Activated CD8-positive, alpha-beta T cell treated with anti-CD3 and anti-CD28 coated beads for 36 hours (primary cell): ENCODE results near the gene ST13. TPM values are rescaled to one million over a fixed set of nuclear protein-coding genes. Genes with fewer than 3 reads are reported as not detected.
"Not testable (repeated sequence)": the region's sequence is repeated elsewhere in the genome, so short reads cannot be mapped to it uniquely, and the experiment has no call there.

ENCODE experiments used
- ATAC-seq: fragments of 200-7000 bp; cut with Tn5 transposase; one replicate; pipeline ENCODE4 v1.10.0; 2021; ENCODE audit warnings: mild to moderate bottlenecking, moderate library complexity
- CTCF ChIA-PET: fragments of 350-600 bp; sonication (Branson Sonifier 250); formaldehyde crosslinking; loops from one replicate; lab custom pipeline; 2021; ENCODE audit warnings: antibody characterized with exemption; lab: Charles Lee
- POLR2A ChIA-PET: fragments of 350-600 bp; sonication (Branson Sonifier 250); formaldehyde crosslinking; loops from one replicate; lab custom pipeline; 2021; ENCODE audit warnings: antibody characterized with exemption; lab: Charles Lee
- DNase-seq: peaks from one replicate; pipeline ENCODE4 v3.0.0-alpha.2; 2020
- H3K27ac Mint-ChIP-seq: one replicate; pipeline ENCODE4 v1.8.0; 2021; ENCODE audit warnings: mild to moderate bottlenecking, mixed read lengths
- H3K27me3 Mint-ChIP-seq: one replicate; pipeline ENCODE4 v1.8.0; 2021; ENCODE audit warnings: mixed read lengths
- H3K36me3 Mint-ChIP-seq: one replicate; pipeline ENCODE4 v1.8.0; 2021; ENCODE audit warnings: low read depth, mixed read lengths
- H3K4me1 Mint-ChIP-seq: one replicate; pipeline ENCODE4 v1.8.0; 2021; ENCODE audit warnings: low read depth, mixed read lengths
- H3K4me3 Mint-ChIP-seq: one replicate; pipeline ENCODE4 v1.8.0; 2021; ENCODE audit warnings: mild to moderate bottlenecking, moderate library complexity, mixed read lengths
- H3K9me3 Mint-ChIP-seq: one replicate; pipeline ENCODE4 v1.8.0; 2021; ENCODE audit warnings: mixed read lengths
- CTCF ChIP-seq: fragments of 200-600 bp; IDR thresholded peaks from one replicate; pipeline ENCODE4 v1.8.0; 2022; ENCODE audit warnings: antibody characterized with exemption, mild to moderate bottlenecking
- intact Hi-C: fragments of 100-400 bp; cut with micrococcal nuclease; formaldehyde crosslinking; loops from one replicate; pipeline ENCODE4 v1.10.0; 2022
- total RNA-seq, 2 experiments: library from RNA; stranded (reverse); gene quantifications; one replicate each; pipeline ENCODE4 v1.2.3, GENCODE V29; 2021

Gene ST13
- total RNA-seq, 2 experiments from 2014 or later, result 237 to 249 TPM

- CTCF ChIA-PET, result no interaction called here
- intact Hi-C loops, result no loop called here
Measured at GRCh38 chr22:40875111-40875510, 18.7 kb upstream of the ST13 start.

GRCh38 chr22:40874016-40874415 lies 17.6 kb upstream of the ST13 start:
- Mint-ChIP-seq H3K4me3 (no peak overlapping the region), H3K4me1 (no peaks in the 10 kb centered on the region), H3K27me3 (no peaks in the 10 kb centered on the region), H3K9me3 (no peaks in the 10 kb centered on the region), H3K36me3 (peaks cover 7% of the 10 kb centered on the region), H3K27ac (no peak overlapping the region)
- intact Hi-C loops, result no loop called here
- DNase-seq, result no peak
- ChIA-PET POLR2A (interaction anchor here (0.9 kb wide), 1 partner anchor 11 kb away, joined by 3 read pairs; no protein-coding TSS in a partner anchor), CTCF (interaction anchor here (0.7 to 1.5 kb wide), 2 partner anchors 25 to 42 kb away, joined by 3 to 7 read pairs; no protein-coding TSS in a partner anchor)
- ATAC-seq, result no peak
- no peak for TF ChIP-seq CTCF

More at GRCh38 chr22:40875111-40875510, 18.7 kb upstream of the ST13 start:
- POLR2A ChIA-PET, result no interaction called here
- H3K27me3 Mint-ChIP-seq, result no peaks in the 10 kb centered on the region
- ATAC-seq (no peak), DNase-seq (no peak)
- H3K36me3 Mint-ChIP-seq, result peaks cover 4% of the 10 kb centered on the region
- H3K9me3 Mint-ChIP-seq, result no peaks in the 10 kb centered on the region
- no peak overlapping the region for H3K4me3 Mint-ChIP-seq
- H3K27ac Mint-ChIP-seq, result no peak overlapping the region
- TF ChIP-seq CTCF, result no peak
- no peaks in the 10 kb centered on the region for H3K4me1 Mint-ChIP-seq

- POLR2A ChIA-PET, result interaction anchor here (0.8 to 1.0 kb wide), 2 partner anchors 9 to 32 kb away, joined by 3 to 5 read pairs; no protein-coding TSS in a partner anchor
- H3K36me3 Mint-ChIP-seq, DNase-seq, H3K27me3 Mint-ChIP-seq, H3K4me3 Mint-ChIP-seq, H3K9me3 Mint-ChIP-seq, ATAC-seq, H3K27ac Mint-ChIP-seq, intact Hi-C loops, H3K4me1 Mint-ChIP-seq: not testable (repeated sequence)
- CTCF ChIA-PET, result interaction anchor here (1.3 to 1.6 kb wide), 3 partner anchors 8 to 25 kb away, joined by 3 to 4 read pairs (median 4); no protein-coding TSS in a partner anchor
Measured at GRCh38 chr22:40868379-40868778, 11.9 kb upstream of the ST13 start.

- no peak for ATAC-seq
- ChIA-PET CTCF (interaction anchor here (1.0 to 1.7 kb wide), 7 partner anchors 10 to 179 kb away, joined by 3 to 7 read pairs (median 4); partner anchors contain the start of genes ST13 and XPNPEP3), POLR2A (interaction anchor here (1.0 to 1.4 kb wide), 3 partner anchors 10 to 30 kb away, joined by 3 to 5 read pairs (median 5); partner anchors contain the start of gene XPNPEP3)
- Mint-ChIP-seq H3K9me3 (no peaks in the 10 kb centered on the region), H3K4me1 (peaks cover 9% of the 10 kb centered on the region), H3K4me3 (no peak overlapping the region), H3K27me3 (no peaks in the 10 kb centered on the region), H3K36me3 (peaks cover 9% of the 10 kb centered on the region), H3K27ac (no peak overlapping the region)
- TF ChIP-seq CTCF, result no peak
- DNase-seq, result no peak
- intact Hi-C loops, result no loop called here
Measured at GRCh38 chr22:40867109-40867508, 10.7 kb upstream of the ST13 start.

- no peak overlapping the region for H3K27ac Mint-ChIP-seq
- H3K36me3 Mint-ChIP-seq, result peaks cover 14% of the 10 kb centered on the region
- no peaks in the 10 kb centered on the region for H3K9me3 Mint-ChIP-seq
- ChIA-PET CTCF (interaction anchor here (1.1 to 1.8 kb wide), 3 partner anchors 22 to 217 kb away, joined by 3 to 7 read pairs (median 3); no protein-coding TSS in a partner anchor), POLR2A (interaction anchor here (0.8 to 1.0 kb wide), 2 partner anchors 33 to 43 kb away, joined by 3 read pairs; partner anchors contain the start of gene SLC25A17)
- H3K4me3 Mint-ChIP-seq, result no peak overlapping the region
- peaks cover 29% of the 10 kb centered on the region for H3K4me1 Mint-ChIP-seq
- DNase-seq, result no peak
- no peak for TF ChIP-seq CTCF
- no peaks in the 10 kb centered on the region for H3K27me3 Mint-ChIP-seq
- intact Hi-C loops, result no loop called here
- no peak for ATAC-seq
Measured at GRCh38 chr22:40862537-40862936, 6.1 kb upstream of the ST13 start.
